HL-60 (cell line): ENCODE data around the gene CYREN.

ENCODE experiments used
- CTCF ChIP-seq: IDR thresholded peaks from one replicate; pipeline ENCODE4 v1.5.1; 2011; ENCODE audit warnings: low read length, control low read depth, inconsistent platforms; ENCODE audit not compliant: insufficient read depth
- GABPA ChIP-seq: IDR thresholded peaks from 2 replicates; pipeline ENCODE4 v1.6.1; 2012; ENCODE audit warnings: low read depth
- POLR2AphosphoS5 ChIP-seq: IDR thresholded peaks from 2 replicates; pipeline ENCODE4 v1.6.1; 2012; ENCODE audit warnings: low read depth
- REST ChIP-seq: IDR thresholded peaks from 2 replicates; pipeline ENCODE4 v1.6.1; 2012; ENCODE audit warnings: low read depth; ENCODE audit not compliant: insufficient replicate concordance

DNA sequence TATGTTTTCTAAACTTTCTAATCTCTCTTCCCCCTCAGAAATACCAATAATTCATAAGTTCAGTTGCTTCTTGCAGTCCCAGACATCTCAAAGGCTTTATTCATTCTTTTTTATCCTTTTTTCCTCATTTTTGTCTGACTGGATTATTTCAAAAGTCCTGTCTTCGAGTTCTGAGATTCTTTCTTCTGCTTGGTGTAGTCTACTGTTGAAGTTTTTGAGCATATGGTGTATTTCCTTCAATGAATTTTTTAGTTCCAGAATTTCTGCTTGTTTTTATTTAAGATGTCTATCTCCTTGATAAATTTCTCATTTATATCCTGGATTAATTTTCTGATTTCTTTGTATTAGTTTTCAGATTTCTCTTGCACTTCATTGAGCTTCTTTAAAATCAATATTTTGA is 14.2 kb downstream of the CYREN start:
- no peak for TF ChIP-seq CTCF
- no peak for TF ChIP-seq POLR2AphosphoS5
- TF ChIP-seq REST, result no peak
- no peak for TF ChIP-seq GABPA
